Cardiac muscle cell (in vitro differentiated cells and primary cell): Measurements from ENCODE around the gene HSPA12B. TPM values are rescaled to one million over a fixed set of nuclear protein-coding genes. Genes with fewer than 3 reads are reported as not detected.

Source experiments
- DNase-seq, 2 donors: peaks; one replicate each; pipeline versions ENCODE4 v3.0.0 to v3.0.0-alpha.2; 2010 to 2017; ENCODE audit warnings: low read depth in 1 of 2, low spot score in 1 of 2
- H3K27ac ChIP-seq: fragments of 200-600 bp; sonication (generic); 2 replicates; pipeline ENCODE4 v1.5.1; 2016
- H3K27me3 ChIP-seq: fragments of 200-600 bp; sonication (generic); 2 replicates; pipeline ENCODE4 v1.6.0; 2016; ENCODE audit warnings: control low read depth
- H3K36me3 ChIP-seq: fragments of 200-600 bp; sonication (generic); 2 replicates; pipeline ENCODE4 v1.5.1; 2016; ENCODE audit warnings: control low read depth
- H3K4me1 ChIP-seq: fragments of 200-600 bp; sonication (generic); 2 replicates; pipeline ENCODE4 v1.8.1; 2017; ENCODE audit warnings: low read depth, mild to moderate bottlenecking, mixed run types
- H3K4me3 ChIP-seq: fragments of 200-600 bp; sonication (generic); 2 replicates; pipeline ENCODE4 v1.5.1; 2016; ENCODE audit warnings: mild to moderate bottlenecking
- H3K9me3 ChIP-seq: fragments of 200-600 bp; sonication (generic); 2 replicates; pipeline ENCODE4 v1.5.1; 2017; ENCODE audit warnings: low read depth, mild to moderate bottlenecking, control low read depth
- polyA plus RNA-seq: library from polyadenylated mRNA; unstranded; fragments of >200 nt; fragmentation: Nextera tagmentation; extraction: Ambion mirVana; gene quantifications from 2 replicates; pipeline ENCODE4 v1.2.1, GENCODE V29; 2016
- total RNA-seq: library from RNA; depleted of rRNA; stranded (reverse); fragments of >200 nt; gene quantifications from 2 replicates; pipeline ENCODE4 v1.2.3, GENCODE V29; 2016
- TF ChIP-seq, protein P1 (sequence below): IDR thresholded peaks from 2 replicates; pipeline ENCODE4 v1.5.1; 2012; ENCODE audit warnings: low read depth, mild to moderate bottlenecking, low read length

The HSPA12B gene
- total and polyA plus RNA-seq, 2 experiments from 2014 or later = 0.92 TPM; not detected in 1

GRCh38 chr20:3797592-3798372 lies 65.3 kb downstream of the HSPA12B start:
- H3K27ac ChIP-seq = no peak overlapping the region
- H3K9me3 ChIP-seq = no peaks in the 10 kb centered on the region
- peak overlapping the region; percentile 49 for H3K4me3 ChIP-seq
- TF ChIP-seq, protein P1, sequence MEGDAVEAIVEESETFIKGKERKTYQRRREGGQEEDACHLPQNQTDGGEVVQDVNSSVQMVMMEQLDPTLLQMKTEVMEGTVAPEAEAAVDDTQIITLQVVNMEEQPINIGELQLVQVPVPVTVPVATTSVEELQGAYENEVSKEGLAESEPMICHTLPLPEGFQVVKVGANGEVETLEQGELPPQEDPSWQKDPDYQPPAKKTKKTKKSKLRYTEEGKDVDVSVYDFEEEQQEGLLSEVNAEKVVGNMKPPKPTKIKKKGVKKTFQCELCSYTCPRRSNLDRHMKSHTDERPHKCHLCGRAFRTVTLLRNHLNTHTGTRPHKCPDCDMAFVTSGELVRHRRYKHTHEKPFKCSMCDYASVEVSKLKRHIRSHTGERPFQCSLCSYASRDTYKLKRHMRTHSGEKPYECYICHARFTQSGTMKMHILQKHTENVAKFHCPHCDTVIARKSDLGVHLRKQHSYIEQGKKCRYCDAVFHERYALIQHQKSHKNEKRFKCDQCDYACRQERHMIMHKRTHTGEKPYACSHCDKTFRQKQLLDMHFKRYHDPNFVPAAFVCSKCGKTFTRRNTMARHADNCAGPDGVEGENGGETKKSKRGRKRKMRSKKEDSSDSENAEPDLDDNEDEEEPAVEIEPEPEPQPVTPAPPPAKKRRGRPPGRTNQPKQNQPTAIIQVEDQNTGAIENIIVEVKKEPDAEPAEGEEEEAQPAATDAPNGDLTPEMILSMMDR = no peak
- no peaks in the 10 kb centered on the region for H3K27me3 ChIP-seq
- no peak for DNase-seq
- H3K4me1 ChIP-seq = peaks cover 10% of the 10 kb centered on the region
- no peaks in the 10 kb centered on the region for H3K36me3 ChIP-seq

- no peaks in the 10 kb centered on the region for H3K27me3 ChIP-seq
- no peak overlapping the region for H3K4me3 ChIP-seq
- no peak overlapping the region for H3K27ac ChIP-seq
- no peaks in the 10 kb centered on the region for H3K9me3 ChIP-seq
- TF ChIP-seq, protein P1 = no peak
- H3K4me1 ChIP-seq = peaks cover 10% of the 10 kb centered on the region
- H3K36me3 ChIP-seq = no peaks in the 10 kb centered on the region
- DNase-seq = no peak
Measured at GRCh38 chr20:3798373-3798768, 65.9 kb downstream of the HSPA12B start.

DNA sequence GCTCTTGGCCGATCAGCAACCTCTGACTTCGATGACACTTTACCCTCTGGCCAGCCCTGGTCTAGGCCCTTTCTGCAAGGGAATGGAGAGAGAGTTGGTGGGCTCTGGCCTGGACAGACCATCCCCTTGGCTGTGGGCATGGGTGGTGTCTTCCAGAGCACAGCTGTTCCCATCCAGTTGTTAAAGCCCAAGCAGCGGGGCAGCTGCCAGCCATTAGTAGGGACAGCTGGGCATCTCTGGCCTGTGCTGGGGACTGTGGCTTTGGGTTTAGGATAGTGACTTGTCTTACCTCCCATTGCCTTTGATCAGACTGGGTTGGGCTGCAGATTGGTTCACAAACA lies 66.4 kb downstream of the HSPA12B start:
- no peaks in the 10 kb centered on the region for H3K36me3 ChIP-seq
- TF ChIP-seq, protein P1 = no peak

DNA sequence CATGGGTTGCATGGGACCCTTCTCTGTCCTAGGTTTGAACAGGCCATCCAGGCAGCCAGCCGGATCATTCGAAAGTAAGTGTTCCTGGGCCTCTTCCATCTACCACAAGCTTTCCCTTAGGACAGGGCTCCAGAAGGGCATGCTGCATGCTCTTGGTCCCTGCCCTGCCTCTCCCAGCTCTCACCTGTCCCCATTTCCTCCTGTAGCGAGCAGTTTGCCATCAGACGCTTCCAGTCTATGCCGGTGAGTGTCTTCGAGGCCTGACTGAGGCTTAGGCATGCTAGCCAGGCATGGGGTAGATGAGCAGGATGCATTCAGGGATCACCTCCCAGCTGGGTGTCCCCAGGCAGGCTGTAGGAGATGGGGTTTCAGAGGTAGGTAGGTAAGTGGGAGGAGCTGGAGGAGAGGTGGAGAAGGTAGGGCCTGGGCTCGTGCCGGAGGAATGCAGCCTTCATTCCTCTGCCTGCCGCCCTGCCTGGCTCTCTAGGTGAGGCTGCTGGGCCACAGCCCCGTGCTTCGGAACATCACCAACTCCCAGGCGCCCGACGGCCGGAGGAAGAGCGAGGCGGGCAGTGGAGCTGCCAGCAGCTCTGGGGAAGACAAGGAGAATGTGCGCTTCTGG lies 67.9 kb downstream of the HSPA12B start:
- no peaks in the 10 kb centered on the region for H3K9me3 ChIP-seq
- H3K4me3 ChIP-seq = no peak overlapping the region
- no peak for DNase-seq
- TF ChIP-seq, protein P1 = no peak
- no peaks in the 10 kb centered on the region for H3K27me3 ChIP-seq
- peaks cover 10% of the 10 kb centered on the region for H3K4me1 ChIP-seq
- no peak overlapping the region for H3K27ac ChIP-seq
- no peaks in the 10 kb centered on the region for H3K36me3 ChIP-seq

More for the DNA sequence above, 66.4 kb downstream of the HSPA12B start:
- Histone ChIP-seq H3K4me1 (peaks cover 10% of the 10 kb centered on the region), H3K9me3 (no peaks in the 10 kb centered on the region), H3K27ac (no peak overlapping the region), H3K4me3 (no peak overlapping the region), H3K27me3 (no peaks in the 10 kb centered on the region)
- no peak for DNase-seq

- no peak for DNase-seq
- H3K9me3 ChIP-seq = no peaks in the 10 kb centered on the region
- H3K36me3 ChIP-seq = no peaks in the 10 kb centered on the region
- H3K27ac ChIP-seq = no peak overlapping the region
- H3K4me1 ChIP-seq = peaks cover 10% of the 10 kb centered on the region
- TF ChIP-seq, protein P1 = no peak
- no peak overlapping the region for H3K4me3 ChIP-seq
- H3K27me3 ChIP-seq = no peaks in the 10 kb centered on the region
Measured at GRCh38 chr20:3800878-3801260, 68.4 kb downstream of the HSPA12B start.
